PFSK-1 (cell line): Measurements from ENCODE around the gene GAGE10.

Experiments used
- REST ChIP-seq, 2 experiments: IDR thresholded peaks; 2 replicates each; pipeline versions ENCODE4 v1.6.1 to v1.8.0; 2011 to 2012; ENCODE audit warnings: low read depth in 2 of 2, low read length in 2 of 2, control low read depth in 1 of 2, inconsistent platforms in 1 of 2, mild to moderate bottlenecking in 1 of 2, moderate library complexity in 1 of 2; ENCODE audit not compliant: insufficient read depth in 1 of 2
- SIN3A ChIP-seq: IDR thresholded peaks from 2 replicates; pipeline ENCODE4 v1.6.1; 2012; ENCODE audit warnings: mild to moderate bottlenecking, low read length, moderate library complexity, borderline replicate concordance; ENCODE audit not compliant: insufficient read depth
- TAF1 ChIP-seq: IDR thresholded peaks from 2 replicates; pipeline ENCODE4 v1.6.1; 2012; ENCODE audit warnings: low read length, control low read depth, borderline replicate concordance; ENCODE audit not compliant: insufficient read depth

GRCh38 chrX:49269010-49269766 is 34.3 kb upstream of the GAGE10 start:
- TF ChIP-seq SIN3A (no peak), REST (IDR thresholded peaks at IDR 0.05; ENCODE audit: insufficient read depth in 1 of 2, low read depth in 2 of 2, low read length in 2 of 2) (peak in 1 of 2 experiments; percentile 20; a peak in 1 of 4 replicates), TAF1 (no peak; the same call in 1 of the 2 replicates)
